Vagina (tissue), 2 donors: ENCODE results near the gene APP.

Experiments used
- CTCF ChIP-seq, 3 experiments: fragments of 450-650 bp in 2 of 3; fragments of 200-600 bp in 1 of 3; sonication (generic) in 1 of 3; IDR thresholded peaks; one replicate each; pipeline ENCODE4 v1.5.1; 2017 to 2019; ENCODE audit warnings: antibody characterized with exemption in 3 of 3, mild to moderate bottlenecking in 2 of 3, moderate library complexity in 2 of 3
- POLR2AphosphoS5 ChIP-seq, 2 donors: sonication (generic); formaldehyde crosslinking; IDR thresholded peaks; one replicate each; pipeline ENCODE4 v1.9.0; 2017; ENCODE audit warnings: antibody characterized with exemption in 2 of 2, mild to moderate bottlenecking in 2 of 2, low read depth in 1 of 2; ENCODE audit not compliant: insufficient read depth in 1 of 2

GRCh38 chr21:25916226-25916625 is 254.3 kb downstream of the APP start:
- TF ChIP-seq CTCF (IDR thresholded peaks at IDR 0.05) (no peak), POLR2AphosphoS5 (IDR thresholded peaks at IDR 0.05; ENCODE audit: insufficient read depth in 1 of 2, low read depth in 1 of 2) (no peak)
